SK-N-DZ (cell line): ENCODE measurements around the gene RBM19. TPM values are rescaled to one million over a fixed set of nuclear protein-coding genes. Genes with fewer than 3 reads are reported as not detected.
"Not testable (repeated sequence)": the region's sequence is repeated elsewhere in the genome, so short reads cannot be mapped to it uniquely, and the experiment has no call there.

Experiments
- DNase-seq: peaks from one replicate; pipeline ENCODE4 v3.0.0-alpha.2; 2015; ENCODE audit warnings: low spot score
- polyA plus RNA-seq, 2 experiments: library from polyadenylated mRNA; depleted of rRNA; stranded (reverse); fragments of >200 nt; gene quantifications; 2 replicates each; pipeline ENCODE4 v1.2.3, GENCODE V29; 2014

RBM19 gene
- 25.3 and 30.1 TPM in 2 replicates for polyA plus RNA-seq (2014; cell fraction: cytosol; rRNA removed)
- 72.0 and 106 TPM in 2 replicates for polyA plus RNA-seq (2014; cell fraction: nucleus; rRNA removed)

GRCh38 chr12:113965951-113966797, at the start of gene RBM19:
TSS of gene RBM19 (minus strand) at chr12:113966325. CDS start at chr12:113966227, 98 bp downstream.
- peak; percentile 97 for DNase-seq

DNA sequence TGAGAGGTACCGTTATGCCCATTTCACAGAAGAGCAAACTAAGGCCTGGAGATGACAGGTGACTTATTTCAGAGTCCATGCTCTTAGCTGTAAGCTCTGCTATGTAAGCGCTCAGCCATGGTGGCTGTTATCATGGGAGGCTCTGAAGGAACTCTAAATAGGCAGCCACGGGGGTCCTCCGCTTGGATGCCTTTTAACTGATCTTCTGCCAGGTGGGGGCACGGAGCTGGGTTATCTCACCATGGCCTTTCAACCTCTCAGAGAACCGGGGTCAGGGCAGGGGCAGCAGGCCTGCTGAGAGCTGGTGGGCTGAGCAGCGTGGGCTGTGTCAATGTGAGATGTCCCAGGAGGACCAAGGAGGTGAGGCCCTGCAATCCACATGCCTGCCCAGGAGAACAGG, 49.7 kb upstream of the RBM19 start:
- DNase-seq: no peak

DNA sequence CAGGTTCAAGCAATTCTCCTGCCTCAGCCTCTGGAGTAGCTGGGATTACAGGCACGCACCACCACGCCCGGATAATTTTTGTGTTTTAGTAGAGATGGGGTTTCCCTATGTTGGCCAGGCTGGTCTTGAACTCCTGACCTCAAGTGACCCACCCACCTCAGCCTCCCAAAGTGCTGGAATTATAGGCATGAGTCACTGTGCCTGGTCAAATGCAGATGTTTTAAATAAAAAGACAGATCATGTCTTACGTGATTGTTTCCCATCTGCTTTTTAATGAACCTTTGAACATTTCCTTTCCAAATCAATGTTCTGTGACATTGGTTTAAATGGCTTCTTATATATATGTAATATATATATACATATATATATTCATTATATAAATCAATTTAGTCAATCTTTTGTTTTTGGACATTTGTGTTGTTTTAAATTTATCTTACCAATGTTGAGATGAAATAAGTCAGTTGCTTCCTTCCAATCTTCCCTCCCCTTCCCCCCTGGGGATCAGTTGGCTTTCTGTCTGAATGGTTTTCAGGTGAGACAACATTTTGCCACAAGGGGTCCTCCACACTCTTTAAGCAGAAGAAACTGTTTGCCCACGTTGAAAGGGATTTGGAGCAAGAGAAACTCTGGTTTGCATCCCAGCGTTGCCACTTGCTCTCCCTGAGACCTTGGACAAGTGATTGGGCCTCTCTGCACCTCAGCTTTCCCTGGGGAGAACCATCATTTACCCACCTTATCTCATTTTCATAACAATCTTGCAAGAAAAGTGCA, 47.6 kb upstream of the RBM19 start:
- peak; percentile 20 for DNase-seq

- no peak for DNase-seq
These were observed 46.8 kb upstream of the RBM19 start for GRCh38 chr12:114012744-114013431.

- DNase-seq: no peak
These were observed 45.6 kb upstream of the RBM19 start for GRCh38 chr12:114011711-114012110.

DNA sequence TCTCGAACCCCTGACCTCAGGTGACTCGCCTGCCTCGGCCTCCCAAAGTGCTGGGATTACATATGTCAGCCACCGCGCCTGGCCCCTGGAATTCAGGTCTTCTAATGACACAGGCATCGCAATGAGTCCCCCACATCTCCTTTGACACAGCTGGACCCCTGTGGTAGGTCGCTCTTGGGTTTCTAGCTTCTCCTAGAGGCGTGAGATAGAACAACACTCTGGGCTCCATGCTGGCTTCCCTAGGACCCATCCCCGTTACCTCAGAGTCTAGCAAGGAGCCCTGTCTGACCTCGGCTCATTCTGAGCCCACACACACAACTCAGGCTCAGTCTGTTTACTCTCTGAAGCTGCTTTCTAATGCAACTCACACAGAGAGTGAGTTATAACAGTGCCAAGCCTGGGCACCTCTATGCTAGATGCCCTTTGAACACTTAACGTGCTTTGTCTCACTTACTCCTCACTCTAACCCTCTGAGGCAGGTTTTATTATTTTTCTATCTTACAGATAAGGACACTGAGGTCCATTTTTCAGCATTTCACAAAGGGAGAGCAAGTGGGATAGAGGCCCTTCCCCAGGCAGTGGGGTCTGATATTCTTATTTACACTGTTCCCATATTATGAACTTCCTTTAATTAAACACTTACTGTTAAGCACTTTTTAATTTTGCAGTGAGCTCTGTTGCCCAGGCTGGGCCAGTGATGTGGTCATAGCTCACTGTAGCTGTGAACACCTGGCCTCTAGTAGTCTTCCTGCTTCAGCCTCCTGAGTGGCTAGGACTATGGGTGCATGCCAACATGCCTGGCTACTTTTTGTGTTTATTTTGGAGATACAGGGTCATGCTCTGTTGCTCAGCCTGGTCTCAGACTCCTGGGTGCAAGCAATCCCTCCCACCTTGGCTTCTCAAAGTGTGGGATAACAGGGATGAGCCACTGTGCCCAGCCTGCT, 40.6 kb upstream of the RBM19 start:
- no peak for DNase-seq

DNA sequence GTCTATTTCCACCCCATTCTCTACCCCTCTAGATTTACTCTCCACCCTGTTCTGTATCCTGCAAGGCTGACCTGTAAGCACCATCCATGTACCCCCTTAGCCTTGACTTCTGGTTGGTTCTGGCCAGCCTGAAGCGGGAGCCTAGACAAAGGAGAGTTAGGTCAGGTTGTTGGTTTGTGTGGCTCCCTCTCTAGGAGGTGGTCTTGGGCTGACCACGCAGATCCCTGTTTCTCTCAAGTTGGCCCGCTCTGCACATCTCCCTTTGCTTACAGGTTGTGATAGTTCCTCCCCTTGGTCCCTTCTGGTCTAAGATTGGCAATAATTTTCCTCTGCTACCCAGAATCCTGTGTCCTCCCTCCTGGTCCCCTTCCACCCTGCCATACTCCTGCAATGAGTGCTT, 38.3 kb upstream of the RBM19 start:
- no peak for DNase-seq

GRCh38 chr12:114003286-114003685, 37.2 kb upstream of the RBM19 start:
- no peak for DNase-seq

DNA sequence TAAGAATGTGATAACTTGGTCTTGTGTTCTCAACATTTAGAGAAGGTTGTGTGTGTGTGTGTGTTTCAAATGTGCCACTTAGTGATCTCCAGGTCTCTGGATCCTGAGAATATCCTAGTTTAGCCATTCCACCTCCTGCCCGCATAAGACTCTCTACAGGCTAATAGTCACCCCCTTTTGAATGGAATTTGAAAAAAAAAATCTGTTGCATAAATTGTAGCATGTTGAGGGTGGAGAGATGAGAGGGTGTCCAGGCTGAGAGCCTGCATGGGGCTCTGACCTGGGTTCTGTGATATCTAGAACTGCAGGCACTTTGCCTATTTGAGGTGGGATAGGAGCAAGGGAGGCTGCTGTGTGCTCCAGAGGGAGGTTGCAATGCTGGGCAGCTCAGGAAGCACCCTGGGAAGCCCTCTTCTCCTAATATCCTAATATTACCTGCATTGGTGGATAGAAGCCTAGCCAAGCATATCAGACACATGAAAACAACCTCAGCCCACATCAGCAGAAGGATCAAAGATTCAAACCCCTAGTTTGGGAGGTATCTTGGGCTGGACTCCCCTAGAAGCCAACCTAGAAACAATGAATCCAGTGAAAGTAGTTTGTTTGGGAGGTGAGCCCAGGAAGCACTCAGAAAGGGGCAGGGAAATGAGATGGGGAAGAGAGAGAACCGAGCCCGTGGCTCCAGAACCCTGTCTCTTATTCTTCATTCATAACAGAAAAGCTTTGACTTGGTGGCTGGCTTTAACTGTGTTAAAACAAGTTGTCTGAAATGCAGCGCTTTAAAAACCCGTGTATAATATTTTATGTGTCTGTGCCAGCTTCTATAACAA, 35.6 kb upstream of the RBM19 start:
- no peak for DNase-seq

GRCh38 chr12:114000861-114001260, 34.7 kb upstream of the RBM19 start:
- DNase-seq: no peak

DNA sequence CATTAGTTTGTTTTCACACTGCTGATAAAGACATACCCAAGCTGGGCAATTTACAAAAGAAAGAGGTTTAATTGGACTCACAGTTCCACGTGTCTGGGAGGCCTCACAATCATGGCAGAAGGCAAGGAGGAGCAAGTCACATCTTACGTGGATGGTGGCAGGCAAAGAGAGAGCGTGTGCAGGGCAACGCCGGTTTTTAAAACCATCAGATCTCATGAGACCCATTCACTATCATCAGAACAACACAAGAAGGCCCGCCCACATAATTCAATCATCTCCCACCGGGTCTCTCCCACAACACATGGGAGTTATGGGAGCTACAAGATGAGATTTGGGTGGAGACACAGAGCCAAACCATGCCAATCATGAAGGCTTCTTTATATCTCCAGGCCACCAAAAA, 34.1 kb upstream of the RBM19 start:
- DNase-seq: not testable (repeated sequence)

GRCh38 chr12:113997365-113997764, 31.2 kb upstream of the RBM19 start:
- no peak for DNase-seq

DNA sequence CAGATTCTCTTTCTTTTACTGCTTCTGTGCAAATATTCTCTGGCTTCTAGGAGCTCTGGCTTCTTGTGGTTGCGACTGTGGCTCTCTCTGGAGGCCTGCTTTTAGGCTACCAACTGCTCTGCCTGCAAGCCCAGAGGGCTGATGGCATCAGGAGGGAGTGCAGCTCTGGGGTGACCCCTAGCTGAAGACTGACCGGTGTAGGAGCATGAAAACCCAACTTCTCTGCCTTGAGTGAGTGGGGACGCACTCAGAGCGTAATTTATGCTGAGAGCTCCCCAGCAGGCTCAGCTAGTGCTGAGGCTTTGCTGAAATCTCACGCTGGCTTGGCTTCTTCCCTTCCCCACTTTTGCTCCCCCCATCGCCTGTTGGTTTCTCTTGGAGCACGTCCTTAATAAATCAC, 29.9 kb upstream of the RBM19 start:
- DNase-seq: no peak

DNA sequence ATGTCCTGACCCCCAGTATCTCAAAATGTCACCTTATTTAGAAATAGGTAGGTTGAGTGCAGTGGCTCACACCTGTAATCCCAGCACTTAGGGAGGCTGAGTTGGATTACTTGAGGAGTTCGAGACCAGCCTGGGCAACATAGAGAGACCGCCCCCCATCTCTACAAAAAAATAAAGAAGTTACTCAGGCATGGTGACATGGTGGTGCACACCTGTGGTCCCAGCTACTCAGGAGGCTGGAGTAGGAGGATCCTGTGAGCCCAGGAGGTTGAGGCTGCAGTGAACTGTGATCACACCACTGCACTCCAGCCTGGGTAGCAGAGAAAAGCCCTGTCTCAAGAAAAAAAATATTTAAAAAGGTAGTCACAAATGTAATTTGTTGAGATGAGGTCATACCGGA, 27.9 kb upstream of the RBM19 start:
- no peak for DNase-seq

GRCh38 chr12:113992751-113993150, 26.6 kb upstream of the RBM19 start:
- not testable (repeated sequence) for DNase-seq

DNA sequence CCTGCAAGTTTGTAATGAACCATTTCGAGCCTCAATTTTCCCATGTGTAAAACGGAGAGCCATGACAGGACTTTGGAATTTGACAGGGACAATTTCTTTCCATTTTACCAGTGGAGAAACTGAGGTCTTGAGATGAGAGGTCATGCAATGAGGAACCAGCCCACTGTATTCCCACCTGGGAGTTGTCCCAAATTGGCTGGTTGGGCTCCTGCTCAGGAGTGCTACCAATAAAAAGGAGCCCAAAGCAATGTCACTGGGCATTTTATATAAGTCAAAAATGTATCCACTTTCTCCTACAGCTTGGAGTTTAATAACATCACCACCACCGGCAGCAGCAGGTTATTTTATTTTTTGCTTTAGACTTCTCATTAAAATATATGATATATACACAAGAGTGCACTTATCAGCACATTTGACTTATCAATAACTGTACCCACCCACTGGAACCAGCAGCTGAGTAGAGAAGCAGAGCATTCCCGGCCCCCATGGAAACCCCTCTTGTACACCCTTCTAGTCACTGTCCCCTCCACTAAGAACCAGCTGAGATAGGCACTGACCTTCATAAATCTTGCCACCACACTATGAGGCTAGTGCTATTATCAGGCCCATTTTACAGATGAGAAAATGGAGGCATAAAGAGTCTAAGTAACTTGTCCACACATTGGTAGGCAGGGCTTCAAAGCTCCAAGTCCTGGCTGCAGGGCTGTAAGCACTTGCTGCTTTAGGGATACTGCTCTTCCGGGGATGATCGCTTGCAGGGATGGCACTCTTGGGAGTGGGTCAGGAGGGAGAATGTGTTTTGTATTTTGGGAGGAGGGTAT, 25.3 kb upstream of the RBM19 start:
- no peak for DNase-seq

DNA sequence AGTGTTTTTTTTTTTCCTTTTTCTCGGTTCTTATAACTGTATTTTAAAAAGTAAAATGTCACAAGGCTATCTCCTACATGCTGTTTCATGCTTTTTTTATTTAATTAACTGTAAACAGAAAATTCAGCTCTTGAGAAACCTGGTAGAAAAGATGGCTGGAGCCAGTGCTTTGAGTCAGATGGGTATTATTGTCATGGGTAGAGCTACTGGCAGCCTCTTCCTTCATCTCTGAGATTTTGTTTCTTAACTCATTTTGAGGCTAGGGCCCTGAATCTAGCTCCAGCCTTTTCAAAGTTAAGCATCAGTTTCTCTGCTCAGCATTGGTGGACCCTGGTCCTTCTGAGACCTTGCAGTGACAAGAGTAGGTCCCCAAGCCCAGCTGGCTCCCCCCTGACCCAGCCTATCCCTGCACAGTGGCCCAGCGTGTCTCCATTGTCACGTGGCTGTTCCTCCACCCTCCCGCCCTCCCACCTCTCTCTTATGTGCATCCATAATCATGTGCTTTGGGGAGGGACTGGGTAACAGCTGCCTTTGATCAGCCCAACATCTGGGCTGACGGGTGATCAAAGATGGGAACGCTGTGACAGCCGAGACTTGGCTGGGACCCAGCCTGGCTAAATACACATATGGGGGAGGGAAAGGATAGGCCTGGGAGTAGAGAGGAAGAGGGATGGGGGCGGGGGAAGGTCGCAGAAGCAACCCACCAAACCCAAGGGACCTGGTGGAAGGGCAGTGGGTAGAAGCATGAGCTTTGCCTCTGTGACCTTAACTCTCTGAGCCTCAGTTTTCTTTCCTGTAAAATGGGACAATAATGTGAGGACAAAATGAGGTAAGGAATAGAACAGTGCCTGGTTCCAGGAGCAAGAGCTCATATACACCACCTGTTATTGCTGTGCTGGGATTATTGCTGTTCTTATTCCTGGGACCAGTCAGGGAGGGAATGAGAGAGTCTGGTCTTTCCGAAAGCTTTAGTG, 24.4 kb upstream of the RBM19 start:
- DNase-seq: no peak

DNA sequence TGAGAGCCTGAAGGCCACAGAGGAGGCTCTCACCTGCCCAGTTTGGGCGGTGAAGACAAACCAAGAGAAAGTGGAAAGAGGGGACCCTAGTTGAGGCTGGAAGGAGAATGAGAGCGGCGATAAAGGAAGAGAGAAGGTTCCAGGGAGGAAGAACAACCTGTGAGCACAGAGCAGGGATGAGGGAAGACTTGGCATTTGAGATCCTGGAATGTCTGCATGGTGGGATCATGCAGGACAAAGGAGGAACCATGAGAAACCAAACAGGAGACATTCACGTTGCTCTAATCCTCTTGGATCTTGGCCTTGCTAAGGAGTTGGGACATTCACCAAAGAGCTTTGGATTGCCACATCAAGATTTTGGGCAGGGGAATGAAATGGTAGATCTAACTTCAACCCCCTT, 22.9 kb upstream of the RBM19 start:
- DNase-seq: no peak
